HG03354 (cell line): ENCODE measurements around the gene IL1RAPL1.

Experiments
- ATAC-seq: cut with Tn5 transposase; IDR thresholded peaks from one replicate; pipeline ENCODE4 v1.9.1; 2021; ENCODE audit warnings: mild to moderate bottlenecking; ENCODE audit not compliant: unreplicated experiment, poor library complexity, severe bottlenecking

IL1RAPL1 gene

DNA sequence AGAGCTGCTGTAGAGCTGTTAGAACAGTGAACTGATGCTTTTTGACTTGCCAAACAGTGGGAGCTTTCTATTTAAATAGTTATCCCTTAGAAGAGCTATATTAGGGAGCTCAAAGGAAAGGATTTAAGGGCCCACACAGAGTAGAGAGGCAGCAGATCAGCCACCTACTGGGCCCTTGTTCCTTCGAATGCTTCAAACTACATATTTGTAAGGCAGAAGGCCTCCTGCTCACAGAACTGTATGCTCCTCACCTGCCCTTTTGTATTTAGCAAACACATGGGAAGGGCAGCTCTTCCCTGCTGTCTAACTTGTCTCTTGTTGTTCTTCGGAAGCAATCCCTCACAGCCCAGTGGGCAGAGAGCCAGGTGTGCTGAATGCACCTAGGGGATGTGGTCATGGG, 38.0 kb downstream of the IL1RAPL1 start:
- ATAC-seq: no peak

DNA sequence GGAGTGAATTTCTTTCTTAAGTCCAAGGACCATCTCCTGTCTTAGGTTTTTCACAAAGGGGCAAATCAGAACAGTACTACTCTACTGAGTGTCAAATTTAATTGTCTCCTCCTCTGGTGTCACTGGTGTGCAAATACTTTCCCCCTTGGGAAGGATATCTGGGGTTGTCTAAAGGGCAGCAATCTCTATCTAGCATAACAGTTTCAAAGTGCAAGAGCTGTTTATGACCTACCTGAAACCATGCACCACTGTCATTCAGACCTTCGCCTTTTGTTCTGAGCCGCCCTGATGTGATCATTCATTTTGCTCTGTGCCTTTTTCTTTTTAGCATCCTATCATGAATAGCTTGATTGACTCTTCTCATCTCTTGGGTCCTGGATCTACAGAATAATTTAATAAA, 39.3 kb downstream of the IL1RAPL1 start:
- no peak for ATAC-seq

GRCh38 chrX:28628120-28628519, 40.9 kb downstream of the IL1RAPL1 start:
- no peak for ATAC-seq

DNA sequence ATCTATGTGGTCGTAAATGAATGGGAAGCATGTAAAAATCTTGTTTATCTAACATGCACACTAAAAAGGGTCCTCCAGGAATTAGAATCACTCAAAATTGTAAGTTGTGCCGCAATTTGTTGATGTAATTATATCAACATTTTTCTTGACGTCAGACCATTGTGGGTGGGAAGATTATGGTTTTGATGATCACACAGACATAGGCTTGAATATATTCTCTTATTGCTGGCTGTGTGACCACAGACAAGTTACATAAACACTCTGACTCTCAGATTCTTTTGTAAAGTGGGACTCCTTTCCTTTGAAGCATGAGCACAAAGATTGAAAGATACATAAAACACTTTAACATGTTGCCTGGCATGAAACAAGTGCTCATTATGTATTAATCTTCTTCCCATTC, 51.5 kb downstream of the IL1RAPL1 start:
- ATAC-seq: no peak

GRCh38 chrX:28639451-28639850, 52.2 kb downstream of the IL1RAPL1 start:
- ATAC-seq: no peak

GRCh38 chrX:28649541-28649940, 62.3 kb downstream of the IL1RAPL1 start:
- ATAC-seq: no peak

- ATAC-seq: no peak
Measured at GRCh38 chrX:28651186-28651585, 63.9 kb downstream of the IL1RAPL1 start.

- ATAC-seq: no peak
Measured at GRCh38 chrX:28659269-28659668, 72.0 kb downstream of the IL1RAPL1 start.

DNA sequence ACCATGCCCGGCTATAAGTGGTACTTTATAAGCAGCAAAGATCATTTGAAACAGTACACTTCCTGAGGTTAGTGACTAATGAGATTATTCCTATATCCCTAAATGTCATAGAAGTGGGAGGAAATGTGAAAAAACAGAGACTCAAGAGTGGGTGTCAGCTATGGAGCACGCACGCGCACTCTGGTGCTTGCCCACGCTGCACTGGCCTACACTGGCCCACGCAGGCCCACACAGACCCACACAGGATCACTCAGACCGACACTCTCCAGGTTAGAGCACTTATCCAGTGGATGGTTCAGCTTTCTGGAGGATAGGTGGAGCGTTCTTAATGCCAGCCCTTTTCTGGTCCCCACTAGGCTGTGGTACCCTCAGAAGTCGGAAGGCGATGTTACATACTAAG, 78.5 kb downstream of the IL1RAPL1 start:
- no peak for ATAC-seq

DNA sequence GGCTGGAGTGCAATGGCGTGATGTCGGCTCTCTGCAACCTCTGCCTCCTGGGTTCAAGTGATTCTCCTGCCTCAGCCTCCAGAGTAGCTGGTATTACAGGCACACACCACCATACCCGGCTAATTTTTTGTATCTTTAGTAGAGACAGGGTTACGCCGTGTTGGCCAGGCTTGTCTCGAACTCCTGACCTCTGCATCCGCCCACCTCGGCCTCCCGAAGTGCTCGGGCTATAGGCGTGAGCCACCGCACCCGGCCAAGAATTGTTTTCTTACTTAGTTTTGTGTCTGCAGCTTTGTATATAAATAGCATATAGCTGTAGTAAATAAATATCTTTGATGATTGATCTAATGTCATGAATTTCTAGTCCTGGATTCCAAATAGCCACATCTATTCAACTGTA, 81.1 kb downstream of the IL1RAPL1 start:
- ATAC-seq: no peak

- no peak for ATAC-seq
Measured at GRCh38 chrX:28668957-28669356, 81.7 kb downstream of the IL1RAPL1 start.

- no peak for ATAC-seq
Measured at GRCh38 chrX:28670074-28670473, 82.8 kb downstream of the IL1RAPL1 start.

- ATAC-seq: no peak
Measured at GRCh38 chrX:28675173-28675572, 87.9 kb downstream of the IL1RAPL1 start.

DNA sequence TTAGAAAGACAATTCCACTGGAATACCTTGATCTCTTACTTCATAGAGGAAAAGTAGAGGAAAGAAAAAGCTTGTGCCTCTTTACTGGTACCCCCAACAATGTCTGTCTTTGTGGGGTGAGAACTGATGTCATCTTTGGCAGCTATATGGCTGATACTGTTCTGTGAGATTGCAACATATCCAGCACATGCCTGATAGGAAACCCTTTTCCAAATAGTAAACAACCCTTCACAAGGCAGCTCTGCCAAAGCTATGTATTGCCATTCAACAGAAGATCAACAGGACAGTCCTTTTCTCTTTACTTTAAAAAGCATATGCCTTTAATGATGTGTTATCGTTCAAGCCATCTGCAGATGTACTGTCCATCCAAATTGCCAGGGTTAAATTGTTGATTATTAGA, 105.9 kb downstream of the IL1RAPL1 start:
- ATAC-seq: no peak

DNA sequence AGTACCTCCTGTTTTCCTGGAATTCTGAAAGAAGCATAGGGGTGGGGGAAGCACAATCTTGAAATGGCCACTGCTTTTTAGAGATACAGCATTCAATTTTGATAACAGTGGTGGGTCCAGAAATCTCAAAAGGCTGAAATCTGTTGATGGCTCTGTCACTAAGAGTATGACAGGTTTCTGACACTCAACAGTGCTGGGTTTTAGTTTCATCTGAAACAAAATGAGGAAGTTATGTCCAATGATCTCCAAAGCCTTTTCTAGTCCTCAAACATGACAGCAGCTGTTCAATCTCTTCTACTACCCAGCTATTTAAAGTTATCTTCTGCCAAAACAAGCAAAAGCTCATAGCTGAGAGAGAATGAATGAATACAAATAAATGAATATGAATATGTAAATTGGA, 110.5 kb downstream of the IL1RAPL1 start:
- ATAC-seq: no peak

- ATAC-seq: no peak
Measured at GRCh38 chrX:28701222-28701621, 114.0 kb downstream of the IL1RAPL1 start.

- ATAC-seq: no peak
Measured at GRCh38 chrX:28706964-28707363, 119.7 kb downstream of the IL1RAPL1 start.

GRCh38 chrX:28709421-28709820, 122.2 kb downstream of the IL1RAPL1 start:
- ATAC-seq: no peak

DNA sequence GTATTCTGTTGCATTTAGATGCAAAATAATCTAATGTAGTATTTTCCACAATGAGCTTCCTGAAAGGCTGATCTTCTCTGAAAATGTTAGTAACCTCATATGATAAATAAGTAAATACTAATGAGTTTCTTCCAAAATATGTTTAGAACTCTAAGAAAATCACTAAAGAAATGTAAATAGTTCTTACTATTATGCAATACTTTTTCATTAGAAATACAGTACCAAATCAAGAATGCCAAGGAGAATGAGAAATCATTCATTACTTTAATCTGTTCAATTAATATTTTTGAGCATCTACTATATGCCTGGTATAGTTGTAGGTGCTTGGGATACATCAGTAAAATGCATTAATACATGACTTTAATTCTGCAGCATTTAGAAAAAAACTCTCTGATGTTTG, 130.6 kb downstream of the IL1RAPL1 start:
- no peak for ATAC-seq

DNA sequence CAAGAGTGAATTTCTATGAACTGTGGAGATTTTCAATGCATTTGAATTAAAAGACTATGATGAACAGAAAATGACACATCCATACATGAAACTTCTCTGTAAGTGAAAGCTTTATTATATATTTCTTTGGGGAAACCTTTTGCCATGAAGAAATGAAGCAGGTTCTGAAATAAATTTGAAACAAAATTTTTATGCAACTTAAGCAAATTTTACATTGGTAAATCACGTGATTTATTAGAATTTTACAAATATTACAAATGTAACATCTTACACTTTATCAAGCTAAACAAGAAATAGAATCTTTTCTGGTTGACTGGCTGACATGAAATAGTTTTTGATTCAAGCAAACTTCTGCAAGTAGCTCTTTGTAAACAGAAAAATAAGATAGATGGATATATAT, 131.2 kb downstream of the IL1RAPL1 start:
- no peak for ATAC-seq

DNA sequence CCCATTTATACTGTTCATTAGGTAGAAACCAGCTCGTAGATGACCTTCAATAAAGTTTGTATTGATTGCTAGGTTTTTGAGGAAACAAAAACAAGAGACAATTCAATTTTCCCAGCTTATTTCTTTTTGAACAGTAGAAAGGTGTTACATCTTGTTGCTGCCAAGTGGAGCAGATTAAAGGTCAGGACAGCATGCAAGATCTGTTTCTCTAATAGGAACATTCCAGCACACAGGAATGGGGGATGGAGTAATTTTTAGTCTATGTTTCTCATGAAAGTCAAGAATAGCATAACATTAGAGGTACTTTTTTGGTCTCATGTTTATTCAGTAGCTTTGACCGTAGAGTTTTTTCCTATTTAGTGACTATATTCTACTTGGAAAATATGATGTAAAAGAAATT, 132.4 kb downstream of the IL1RAPL1 start:
- ATAC-seq: no peak

- ATAC-seq: no peak
Measured at GRCh38 chrX:28752330-28752729, 165.1 kb downstream of the IL1RAPL1 start.

DNA sequence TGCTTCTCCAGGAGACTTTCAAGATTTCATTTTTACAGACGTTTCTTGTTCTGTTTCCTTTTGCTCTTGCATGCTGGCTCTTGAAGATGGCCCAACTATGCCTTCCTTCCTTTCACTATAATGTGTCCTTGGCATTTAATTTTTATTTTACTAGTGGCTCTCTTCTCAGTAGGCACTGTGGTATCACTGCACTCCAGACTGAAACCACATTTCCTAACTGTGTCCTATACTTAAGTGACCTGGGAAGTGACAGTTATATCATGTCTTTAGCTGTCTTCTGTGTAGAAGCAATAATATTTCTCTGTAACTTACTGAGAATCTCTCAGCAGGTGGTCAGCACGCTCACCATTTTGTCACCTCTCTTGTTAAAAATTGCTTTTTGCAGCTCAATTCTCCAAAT, 168.9 kb downstream of the IL1RAPL1 start:
- ATAC-seq: no peak
